ENCODE data around the gene MECP2. TPM values are rescaled to one million over a fixed set of nuclear protein-coding genes. Genes with fewer than 3 reads are reported as not detected.
"Not testable (repeated sequence)": the region's sequence is repeated elsewhere in the genome, so short reads cannot be mapped to it uniquely, and the experiment has no call there.

The MECP2 gene
- 60.0 TPM for total RNA-seq (ENCODE audit: unreplicated experiment)
- long read RNA-seq, partial matches to known transcripts: 1 of 1 reads
- long read RNA-seq, other reads (novel, unspliced or antisense): 0 of 1 reads

GRCh38 chrX:154097589-154098541 is at the start of gene MECP2:
TSS of gene MECP2 (minus strand) at chrX:154097717.
- H3K4me1 Mint-ChIP-seq (ENCODE audit: unreplicated experiment): peaks cover 24% of the 10 kb centered on the region
- no peaks in the 10 kb centered on the region for H3K9me3 Mint-ChIP-seq (ENCODE audit: unreplicated experiment)
- H3K27me3 Mint-ChIP-seq (ENCODE audit: unreplicated experiment): peaks cover 3% of the 10 kb centered on the region
- no peak for TF ChIP-seq CTCF (IDR thresholded peaks at IDR 0.05; ENCODE audit: unreplicated experiment)
- H3K27ac Mint-ChIP-seq (ENCODE audit: unreplicated experiment): no peak within 1 kb of the TSS
- peak; percentile 88 for DNase-seq (ENCODE audit: low spot score)
- H3K4me3 Mint-ChIP-seq (ENCODE audit: unreplicated experiment): peak within 1 kb of the TSS; percentile 94
- peaks cover 5% of the 10 kb centered on the region for H3K36me3 Mint-ChIP-seq (ENCODE audit: low read depth, unreplicated experiment)

GRCh38 chrX:154144010-154144409 is 46.5 kb upstream of the MECP2 start, which contains the start of gene OPN1LW:
TSS of gene OPN1LW (plus strand) at chrX:154144243. CDS start at chrX:154144284, 41 bp downstream.
- H3K27me3 Mint-ChIP-seq (ENCODE audit: unreplicated experiment); H3K27ac Mint-ChIP-seq (ENCODE audit: unreplicated experiment); H3K36me3 Mint-ChIP-seq (ENCODE audit: low read depth, unreplicated experiment); H3K9me3 Mint-ChIP-seq (ENCODE audit: unreplicated experiment); H3K4me1 Mint-ChIP-seq (ENCODE audit: unreplicated experiment); H3K4me3 Mint-ChIP-seq (ENCODE audit: unreplicated experiment); DNase-seq (ENCODE audit: low spot score): not testable (repeated sequence)

GRCh38 chrX:154142950-154143745 is 45.6 kb upstream of the MECP2 start:
- TF ChIP-seq CTCF (IDR thresholded peaks at IDR 0.05; ENCODE audit: unreplicated experiment): no peak
- H3K9me3 Mint-ChIP-seq (ENCODE audit: unreplicated experiment): no peaks in the 10 kb centered on the region
- no peak overlapping the region for H3K27ac Mint-ChIP-seq (ENCODE audit: unreplicated experiment)
- peaks cover 4% of the 10 kb centered on the region for H3K4me1 Mint-ChIP-seq (ENCODE audit: unreplicated experiment)
- H3K27me3 Mint-ChIP-seq (ENCODE audit: unreplicated experiment): peaks cover 6% of the 10 kb centered on the region
- DNase-seq (ENCODE audit: low spot score): no peak
- no peaks in the 10 kb centered on the region for H3K36me3 Mint-ChIP-seq (ENCODE audit: low read depth, unreplicated experiment)
- no peak overlapping the region for H3K4me3 Mint-ChIP-seq (ENCODE audit: unreplicated experiment)

GRCh38 chrX:154142386-154142785 is 44.9 kb upstream of the MECP2 start:
- no peak overlapping the region for H3K27ac Mint-ChIP-seq (ENCODE audit: unreplicated experiment)
- peaks cover 6% of the 10 kb centered on the region for H3K27me3 Mint-ChIP-seq (ENCODE audit: unreplicated experiment)
- H3K36me3 Mint-ChIP-seq (ENCODE audit: low read depth, unreplicated experiment): no peaks in the 10 kb centered on the region
- TF ChIP-seq CTCF (IDR thresholded peaks at IDR 0.05; ENCODE audit: unreplicated experiment): no peak
- no peak overlapping the region for H3K4me3 Mint-ChIP-seq (ENCODE audit: unreplicated experiment)
- DNase-seq (ENCODE audit: low spot score): no peak
- no peaks in the 10 kb centered on the region for H3K9me3 Mint-ChIP-seq (ENCODE audit: unreplicated experiment)
- H3K4me1 Mint-ChIP-seq (ENCODE audit: unreplicated experiment): peaks cover 4% of the 10 kb centered on the region

GRCh38 chrX:154140742-154141141 is 43.2 kb upstream of the MECP2 start:
- H3K4me1 Mint-ChIP-seq (ENCODE audit: unreplicated experiment): peaks cover 6% of the 10 kb centered on the region
- no peak for DNase-seq (ENCODE audit: low spot score)
- no peaks in the 10 kb centered on the region for H3K36me3 Mint-ChIP-seq (ENCODE audit: low read depth, unreplicated experiment)
- peaks cover 6% of the 10 kb centered on the region for H3K27me3 Mint-ChIP-seq (ENCODE audit: unreplicated experiment)
- no peak overlapping the region for H3K27ac Mint-ChIP-seq (ENCODE audit: unreplicated experiment)
- H3K9me3 Mint-ChIP-seq (ENCODE audit: unreplicated experiment): no peaks in the 10 kb centered on the region
- H3K4me3 Mint-ChIP-seq (ENCODE audit: unreplicated experiment): no peak overlapping the region
- TF ChIP-seq CTCF (IDR thresholded peaks at IDR 0.05; ENCODE audit: unreplicated experiment): no peak

Data from endothelial cell (in vitro differentiated cells).